ENCODE measurements around the gene P2RY14. TPM values are rescaled to one million over a fixed set of nuclear protein-coding genes. Genes with fewer than 3 reads are reported as not detected.
"Not testable (repeated sequence)": the region's sequence is repeated elsewhere in the genome, so short reads cannot be mapped to it uniquely, and the experiment has no call there.

P2RY14 gene
- polyA plus RNA-seq, 1 donor (not counting 4 experiments of a cell fraction or from before 2014, with no cell fraction given): not detected

- TF ChIP-seq CTCF (optimal IDR thresholded peaks at IDR 0.05 in 1 of 3, IDR thresholded peaks at IDR 0.05 in 1 of 3, conservative IDR thresholded peaks at IDR 0.05 in 1 of 3; ENCODE audit: extremely low read depth in 1 of 3, insufficient read depth in 2 of 3, low read length in 3 of 3): no peak
- no peak for TF ChIP-seq EZH2 (IDR thresholded peaks at IDR 0.05; ENCODE audit: low read length)
- H3K4me3 ChIP-seq (ENCODE audit: control insufficient read depth in 2 of 3, extremely low read depth in 1 of 3, insufficient read depth in 2 of 3, low read depth in 1 of 3, low read length in 3 of 3): no peak overlapping the region
- no peak for FAIRE-seq
- H3K9me1 ChIP-seq (ENCODE audit: control insufficient read depth, extremely low read depth, insufficient read depth, low read length): no peaks in the 10 kb centered on the region
- H3K27ac ChIP-seq (ENCODE audit: control insufficient read depth, insufficient read depth, low read length): no peak overlapping the region
- no peak overlapping the region for H3K9ac ChIP-seq (ENCODE audit: control insufficient read depth, extremely low read depth, insufficient read depth, low read length)
- dilution Hi-C loops (cut with MboI; ENCODE audit: extremely low pct_ligation_motif_present, low sequenced_read_pairs): no loop called here
- H3K79me2 ChIP-seq (ENCODE audit: control insufficient read depth, insufficient read depth, low read length): no peaks in the 10 kb centered on the region
- peaks cover 11% of the 10 kb centered on the region for H3K4me1 ChIP-seq (ENCODE audit: control insufficient read depth, extremely low read depth, insufficient read depth, low read length)
- no peak overlapping the region for H2AFZ ChIP-seq (ENCODE audit: control insufficient read depth, low read length)
- DNase-seq (ENCODE audit: low read depth, low spot score): no peak
- H3K27me3 ChIP-seq (ENCODE audit: control insufficient read depth, extremely low read depth, insufficient read depth, low read length): no peaks in the 10 kb centered on the region
- no peaks in the 10 kb centered on the region for H3K9me3 ChIP-seq (ENCODE audit: control insufficient read depth, low read depth, low read length)
- no peaks in the 10 kb centered on the region for H3K36me3 ChIP-seq (ENCODE audit: control insufficient read depth in 2 of 2, extremely low read depth in 1 of 2, insufficient read depth in 2 of 2, low read length in 2 of 2)
- no peak overlapping the region for H3K4me2 ChIP-seq (ENCODE audit: control insufficient read depth, extremely low read depth, insufficient read depth, low read depth, low read length)
- H4K20me1 ChIP-seq (ENCODE audit: control insufficient read depth, extremely low read depth, insufficient read depth, low read length): no peaks in the 10 kb centered on the region
These were observed 45.4 kb downstream of the P2RY14 start for GRCh38 chr3:151232991-151233390.

- H2AFZ ChIP-seq (ENCODE audit: control insufficient read depth, low read length); H3K27ac ChIP-seq (ENCODE audit: control insufficient read depth, insufficient read depth, low read length); H3K4me3 ChIP-seq (ENCODE audit: control insufficient read depth in 2 of 3, extremely low read depth in 1 of 3, insufficient read depth in 2 of 3, low read depth in 1 of 3, low read length in 3 of 3); H3K9me1 ChIP-seq (ENCODE audit: control insufficient read depth, extremely low read depth, insufficient read depth, low read length); H3K9ac ChIP-seq (ENCODE audit: control insufficient read depth, extremely low read depth, insufficient read depth, low read length); H3K27me3 ChIP-seq (ENCODE audit: control insufficient read depth, extremely low read depth, insufficient read depth, low read length); DNase-seq (ENCODE audit: low read depth, low spot score); H3K9me3 ChIP-seq (ENCODE audit: control insufficient read depth, low read depth, low read length); H3K79me2 ChIP-seq (ENCODE audit: control insufficient read depth, insufficient read depth, low read length); H3K4me2 ChIP-seq (ENCODE audit: control insufficient read depth, extremely low read depth, insufficient read depth, low read depth, low read length); FAIRE-seq; H3K36me3 ChIP-seq (ENCODE audit: control insufficient read depth in 2 of 2, extremely low read depth in 1 of 2, insufficient read depth in 2 of 2, low read length in 2 of 2); dilution Hi-C loops (cut with MboI; ENCODE audit: extremely low pct_ligation_motif_present, low sequenced_read_pairs); H4K20me1 ChIP-seq (ENCODE audit: control insufficient read depth, extremely low read depth, insufficient read depth, low read length): not testable (repeated sequence)
- peaks cover 17% of the 10 kb centered on the region for H3K4me1 ChIP-seq (ENCODE audit: control insufficient read depth, extremely low read depth, insufficient read depth, low read length)
These were observed 45.9 kb downstream of the P2RY14 start for GRCh38 chr3:151232403-151232802.

GRCh38 chr3:151230646-151231045 lies 47.7 kb downstream of the P2RY14 start:
- Histone ChIP-seq H2AFZ (ENCODE audit: control insufficient read depth, low read length) (no peak overlapping the region), H3K27me3 (ENCODE audit: control insufficient read depth, extremely low read depth, insufficient read depth, low read length) (no peaks in the 10 kb centered on the region), H3K79me2 (ENCODE audit: control insufficient read depth, insufficient read depth, low read length) (no peaks in the 10 kb centered on the region), H3K9me3 (ENCODE audit: control insufficient read depth, low read depth, low read length) (no peaks in the 10 kb centered on the region), H4K20me1 (ENCODE audit: control insufficient read depth, extremely low read depth, insufficient read depth, low read length) (no peaks in the 10 kb centered on the region), H3K36me3 (ENCODE audit: control insufficient read depth in 2 of 2, extremely low read depth in 1 of 2, insufficient read depth in 2 of 2, low read length in 2 of 2) (no peaks in the 10 kb centered on the region), H3K4me2 (ENCODE audit: control insufficient read depth, extremely low read depth, insufficient read depth, low read depth, low read length) (no peak overlapping the region), H3K27ac (ENCODE audit: control insufficient read depth, insufficient read depth, low read length) (no peak overlapping the region), H3K4me1 (ENCODE audit: control insufficient read depth, extremely low read depth, insufficient read depth, low read length) (peaks cover 31% of the 10 kb centered on the region), H3K9me1 (ENCODE audit: control insufficient read depth, extremely low read depth, insufficient read depth, low read length) (no peaks in the 10 kb centered on the region), H3K4me3 (ENCODE audit: control insufficient read depth in 2 of 3, extremely low read depth in 1 of 3, insufficient read depth in 2 of 3, low read depth in 1 of 3, low read length in 3 of 3) (no peak overlapping the region), H3K9ac (ENCODE audit: control insufficient read depth, extremely low read depth, insufficient read depth, low read length) (no peak overlapping the region)
- DNase-seq (ENCODE audit: low read depth, low spot score) (no peak), FAIRE-seq (no peak)
- dilution Hi-C loops (cut with MboI; ENCODE audit: extremely low pct_ligation_motif_present, low sequenced_read_pairs): no loop called here
- TF ChIP-seq EZH2 (IDR thresholded peaks at IDR 0.05; ENCODE audit: low read length) (no peak), CTCF (optimal IDR thresholded peaks at IDR 0.05 in 1 of 3, IDR thresholded peaks at IDR 0.05 in 1 of 3, conservative IDR thresholded peaks at IDR 0.05 in 1 of 3; ENCODE audit: extremely low read depth in 1 of 3, insufficient read depth in 2 of 3, low read length in 3 of 3) (no peak)
